Cardiac fibroblast (primary cell): ENCODE measurements around the gene SPTBN1.

Source experiments
- DNase-seq, 2 donors: peaks; one replicate each; pipeline versions ENCODE4 v3.0.0 to v3.0.0-alpha.2; 2010; ENCODE audit warnings: low read depth in 2 of 2
- H3K4me3 ChIP-seq, 2 donors: replicated peaks in 1 of 2; 1 replicate in 1 of 2; 2 replicates in 1 of 2; pipeline ENCODE4 v1.5.1; 2011; ENCODE audit warnings: low read depth in 2 of 2, low read length in 2 of 2, mild to moderate bottlenecking in 2 of 2, moderate library complexity in 1 of 2
- TF ChIP-seq, protein P1 (sequence below): IDR thresholded peaks from one replicate; pipeline ENCODE4 v1.5.1; 2011; ENCODE audit warnings: low read depth, mild to moderate bottlenecking, low read length, inconsistent platforms

SPTBN1 gene

DNA sequence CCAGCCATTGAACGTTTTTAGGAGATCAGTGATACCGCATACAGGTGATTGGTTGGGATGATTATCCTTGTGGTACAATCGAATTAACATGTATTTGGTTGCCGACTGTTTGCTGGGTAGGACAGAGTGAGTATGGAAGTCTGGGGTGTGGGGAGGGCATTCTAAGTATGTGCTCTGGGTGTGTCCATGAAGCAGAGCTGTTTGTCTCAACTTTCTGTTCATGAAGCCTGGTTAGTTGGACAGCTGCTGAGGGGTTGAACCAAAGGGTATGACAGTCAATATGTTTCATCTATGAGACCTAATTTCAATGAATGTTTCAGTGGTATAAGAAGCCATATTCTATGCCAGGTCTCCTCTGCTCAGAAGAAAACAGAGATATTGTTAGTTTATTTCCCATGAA is 21.9 kb upstream of the SPTBN1 start:
- no peak overlapping the region for H3K4me3 ChIP-seq
- TF ChIP-seq, protein P1, sequence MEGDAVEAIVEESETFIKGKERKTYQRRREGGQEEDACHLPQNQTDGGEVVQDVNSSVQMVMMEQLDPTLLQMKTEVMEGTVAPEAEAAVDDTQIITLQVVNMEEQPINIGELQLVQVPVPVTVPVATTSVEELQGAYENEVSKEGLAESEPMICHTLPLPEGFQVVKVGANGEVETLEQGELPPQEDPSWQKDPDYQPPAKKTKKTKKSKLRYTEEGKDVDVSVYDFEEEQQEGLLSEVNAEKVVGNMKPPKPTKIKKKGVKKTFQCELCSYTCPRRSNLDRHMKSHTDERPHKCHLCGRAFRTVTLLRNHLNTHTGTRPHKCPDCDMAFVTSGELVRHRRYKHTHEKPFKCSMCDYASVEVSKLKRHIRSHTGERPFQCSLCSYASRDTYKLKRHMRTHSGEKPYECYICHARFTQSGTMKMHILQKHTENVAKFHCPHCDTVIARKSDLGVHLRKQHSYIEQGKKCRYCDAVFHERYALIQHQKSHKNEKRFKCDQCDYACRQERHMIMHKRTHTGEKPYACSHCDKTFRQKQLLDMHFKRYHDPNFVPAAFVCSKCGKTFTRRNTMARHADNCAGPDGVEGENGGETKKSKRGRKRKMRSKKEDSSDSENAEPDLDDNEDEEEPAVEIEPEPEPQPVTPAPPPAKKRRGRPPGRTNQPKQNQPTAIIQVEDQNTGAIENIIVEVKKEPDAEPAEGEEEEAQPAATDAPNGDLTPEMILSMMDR, result no peak
- no peak for DNase-seq

DNA sequence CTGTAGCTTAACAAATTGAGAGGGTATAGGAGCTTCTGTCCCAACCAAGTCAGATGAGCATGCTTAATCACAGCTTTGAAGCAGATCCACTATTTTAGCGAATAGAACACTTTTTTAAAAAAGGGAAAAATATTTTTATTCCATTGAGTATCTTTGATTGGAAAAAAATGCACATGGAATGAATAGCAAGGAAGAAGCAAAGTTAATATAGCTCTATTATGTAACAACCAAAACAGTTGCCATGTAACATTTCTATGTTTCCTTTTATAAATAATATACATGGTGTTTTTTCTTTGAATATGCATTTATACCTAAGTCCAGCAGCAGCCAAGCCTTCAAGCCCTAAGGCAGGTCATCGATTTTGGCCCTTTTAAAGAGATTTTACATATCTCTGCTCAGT is 21.4 kb upstream of the SPTBN1 start:
- H3K4me3 ChIP-seq, result no peak overlapping the region
- no peak for DNase-seq
- TF ChIP-seq, protein P1, result no peak

DNA sequence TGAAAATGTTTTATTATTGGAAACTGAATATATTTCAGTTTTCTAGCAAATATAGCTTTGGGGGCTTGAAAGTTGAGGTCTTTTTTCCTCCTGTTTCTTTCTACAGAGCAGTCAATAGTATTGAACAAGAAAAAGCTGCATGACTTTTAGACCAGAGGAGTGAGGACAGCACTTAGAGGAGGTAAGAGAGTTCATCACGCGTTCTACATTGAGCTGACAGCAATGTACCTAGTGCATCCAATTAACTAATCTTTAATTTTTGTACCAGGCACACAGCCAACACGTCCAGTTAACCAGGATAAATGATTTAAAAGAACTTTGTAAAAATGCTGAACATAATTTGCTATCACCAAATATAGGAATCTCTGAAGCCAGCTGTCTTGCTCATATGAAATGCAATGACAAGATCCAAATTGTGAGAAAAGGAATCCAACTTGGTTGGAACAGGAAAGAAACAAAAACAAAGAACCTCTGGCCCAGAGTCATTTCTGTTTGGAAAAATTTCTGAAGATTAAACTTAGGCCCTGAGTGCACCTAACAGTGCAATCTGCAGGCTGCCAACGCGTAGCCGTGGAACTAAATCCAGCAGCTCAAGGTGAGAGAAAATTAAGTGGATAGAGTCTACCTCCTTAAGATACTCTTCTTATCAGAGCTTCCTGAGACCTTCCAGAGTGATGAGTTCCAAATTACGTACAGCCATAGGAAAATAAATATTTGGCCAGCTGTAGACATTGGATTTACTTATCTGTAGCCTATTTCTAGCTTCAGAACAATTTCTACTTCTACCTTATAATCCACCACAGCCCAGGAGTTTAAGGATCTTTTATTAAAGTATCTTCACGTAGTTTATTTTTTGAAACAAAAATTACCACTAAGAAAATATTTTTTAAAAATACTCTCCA is 20.6 kb upstream of the SPTBN1 start:
- H3K4me3 ChIP-seq, result no peak overlapping the region
- TF ChIP-seq, protein P1, result no peak
- DNase-seq, result no peak

DNA sequence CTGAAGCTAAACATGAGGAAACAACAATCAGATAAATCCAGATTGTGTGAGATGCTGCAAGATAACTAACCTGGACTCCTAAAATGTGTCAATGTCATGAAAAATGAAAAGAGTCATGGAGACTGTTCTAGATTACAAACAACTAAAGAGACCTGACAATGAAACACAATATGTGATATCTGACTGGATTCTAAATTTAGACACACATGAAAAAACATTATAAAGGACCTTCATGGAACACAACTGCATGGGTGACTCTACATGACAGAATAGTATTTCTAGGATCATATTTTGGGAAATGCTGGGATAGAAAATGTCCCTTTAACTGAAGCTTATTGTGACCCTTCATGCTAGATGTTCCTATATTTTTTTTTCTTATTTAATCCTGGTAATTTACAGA is 18.5 kb upstream of the SPTBN1 start:
- H3K4me3 ChIP-seq, result no peak overlapping the region
- DNase-seq, result no peak
- TF ChIP-seq, protein P1, result no peak

DNA sequence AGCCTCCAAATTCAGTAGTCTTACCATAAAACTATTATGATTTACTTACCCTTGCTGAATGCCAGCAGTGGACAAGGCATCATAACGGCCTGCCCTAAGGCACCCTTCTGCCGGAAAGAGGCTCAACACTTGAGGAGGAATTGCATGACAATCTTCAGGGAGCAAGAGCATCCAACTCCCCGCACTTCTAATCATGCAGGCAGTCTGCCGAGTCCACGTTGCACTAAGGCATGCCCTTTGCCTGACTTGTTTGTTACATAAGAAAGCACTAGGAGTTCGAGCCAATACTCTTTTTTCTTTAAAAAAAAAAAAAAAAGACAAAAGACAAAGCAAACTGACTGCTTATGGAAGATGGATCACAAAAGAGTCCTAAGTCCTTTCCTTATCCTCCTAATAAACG is 17.9 kb upstream of the SPTBN1 start:
- TF ChIP-seq, protein P1, result no peak
- DNase-seq, result peak; percentile 22 to 72
- H3K4me3 ChIP-seq, result no peak overlapping the region

DNA sequence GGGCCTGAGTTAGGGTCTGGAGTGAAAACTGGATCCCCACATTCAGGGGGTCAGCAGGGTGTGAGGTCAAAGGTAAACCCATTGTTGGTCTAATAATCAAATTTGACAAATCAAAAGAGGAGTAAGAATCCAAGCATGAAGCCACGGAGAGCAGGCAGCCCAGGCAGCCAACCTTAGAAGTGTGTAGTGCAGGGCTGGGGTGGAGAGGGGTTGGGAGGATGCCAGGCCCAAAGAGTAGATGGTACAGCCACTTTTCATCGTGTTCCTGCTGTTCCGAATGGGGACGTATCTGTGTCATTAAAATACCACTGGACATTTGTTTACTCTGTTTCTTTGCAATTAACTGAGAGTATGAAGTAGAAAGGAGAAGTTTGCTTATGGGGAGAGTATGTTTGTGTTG is 16.5 kb upstream of the SPTBN1 start:
- TF ChIP-seq, protein P1, result no peak
- DNase-seq, result no peak

DNA sequence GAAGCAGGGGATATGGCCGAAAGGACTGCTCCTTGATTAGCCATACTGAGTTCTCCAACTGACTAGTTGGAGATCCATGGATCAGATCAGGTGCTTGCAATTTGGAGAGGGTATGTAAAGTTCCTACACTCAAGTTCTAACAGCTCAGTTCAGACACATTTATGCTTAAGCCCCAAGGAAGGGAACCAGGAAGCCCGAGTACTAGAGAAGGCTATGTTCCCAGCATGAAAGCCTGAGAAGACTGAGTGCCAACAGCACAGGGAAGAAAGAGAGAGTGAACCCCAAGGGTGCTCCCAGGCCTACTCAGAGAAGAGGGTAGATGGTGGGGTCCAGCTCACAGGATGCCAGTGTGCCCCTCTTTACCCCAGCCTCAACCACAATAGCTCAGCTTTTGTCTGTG is 16.1 kb upstream of the SPTBN1 start:
- TF ChIP-seq, protein P1, result no peak
- DNase-seq, result no peak
- H3K4me3 ChIP-seq, result no peak overlapping the region

More for the DNA sequence above, 16.5 kb upstream of the SPTBN1 start:
- H3K4me3 ChIP-seq, result no peak overlapping the region
